Upper lobe of left lung (tissue), 4 donors: Measurements from ENCODE around the gene ST6GALNAC6.

Experiments used
- EP300 ChIP-seq, 4 donors: sonication (generic); formaldehyde crosslinking; IDR thresholded peaks; one replicate each; pipeline ENCODE4 v1.5.1; 2017; ENCODE audit warnings: antibody characterized with exemption in 4 of 4, control low read depth in 2 of 4
- POLR2AphosphoS5 ChIP-seq, 2 donors: sonication (generic); formaldehyde crosslinking; IDR thresholded peaks; one replicate each; pipeline ENCODE4 v1.5.1; 2017; ENCODE audit warnings: antibody characterized with exemption in 2 of 2
- TF ChIP-seq, protein P1 (sequence below), 6 experiments: fragments of 450-650 bp in 4 of 6; fragments of 200-600 bp in 2 of 6; sonication (generic) in 2 of 6; IDR thresholded peaks; one replicate each; pipeline ENCODE4 v1.5.1; 2016 to 2019; ENCODE audit warnings: antibody characterized with exemption in 6 of 6

- TF ChIP-seq, protein P1, sequence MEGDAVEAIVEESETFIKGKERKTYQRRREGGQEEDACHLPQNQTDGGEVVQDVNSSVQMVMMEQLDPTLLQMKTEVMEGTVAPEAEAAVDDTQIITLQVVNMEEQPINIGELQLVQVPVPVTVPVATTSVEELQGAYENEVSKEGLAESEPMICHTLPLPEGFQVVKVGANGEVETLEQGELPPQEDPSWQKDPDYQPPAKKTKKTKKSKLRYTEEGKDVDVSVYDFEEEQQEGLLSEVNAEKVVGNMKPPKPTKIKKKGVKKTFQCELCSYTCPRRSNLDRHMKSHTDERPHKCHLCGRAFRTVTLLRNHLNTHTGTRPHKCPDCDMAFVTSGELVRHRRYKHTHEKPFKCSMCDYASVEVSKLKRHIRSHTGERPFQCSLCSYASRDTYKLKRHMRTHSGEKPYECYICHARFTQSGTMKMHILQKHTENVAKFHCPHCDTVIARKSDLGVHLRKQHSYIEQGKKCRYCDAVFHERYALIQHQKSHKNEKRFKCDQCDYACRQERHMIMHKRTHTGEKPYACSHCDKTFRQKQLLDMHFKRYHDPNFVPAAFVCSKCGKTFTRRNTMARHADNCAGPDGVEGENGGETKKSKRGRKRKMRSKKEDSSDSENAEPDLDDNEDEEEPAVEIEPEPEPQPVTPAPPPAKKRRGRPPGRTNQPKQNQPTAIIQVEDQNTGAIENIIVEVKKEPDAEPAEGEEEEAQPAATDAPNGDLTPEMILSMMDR (IDR thresholded peaks at IDR 0.05): peak in 1 of 6 experiments; percentile 7
- TF ChIP-seq EP300 (IDR thresholded peaks at IDR 0.05) (no peak), POLR2AphosphoS5 (IDR thresholded peaks at IDR 0.05) (no peak)
These were observed 19.0 kb upstream of the ST6GALNAC6 start for GRCh38 chr9:127918183-127919107.
